Stimulated activated effector memory CD8-positive, alpha-beta T cell treated with anti-CD3 and anti-CD28 coated beads, Interleukin-12 subunit alpha, Interleukin-12 subunit beta, amount 100 ng/mL, for 72 hours (primary cell): ENCODE data around the gene ALOXE3.

Experiments
- ATAC-seq: fragments of 150-1000 bp; cut with Tn5 transposase; 2 replicates; pipeline ENCODE4 v1.10.0; 2021
- DNase-seq, 2 donors: peaks; one replicate each; pipeline ENCODE4 v3.0.0; 2021 to 2022; ENCODE audit warnings: low spot score in 2 of 2
- H3K27ac Mint-ChIP-seq: one replicate; pipeline ENCODE4 v1.8.0; 2022; ENCODE audit warnings: mild to moderate bottlenecking, mixed read lengths
- H3K36me3 Mint-ChIP-seq: one replicate; pipeline ENCODE4 v1.8.0; 2022; ENCODE audit warnings: mild to moderate bottlenecking, mixed read lengths
- H3K4me1 Mint-ChIP-seq: one replicate; pipeline ENCODE4 v1.8.0; 2022; ENCODE audit warnings: mixed read lengths
- H3K4me3 Mint-ChIP-seq: one replicate; pipeline ENCODE4 v1.8.0; 2022; ENCODE audit warnings: mild to moderate bottlenecking, mixed read lengths
- H3K9me3 Mint-ChIP-seq: one replicate; pipeline ENCODE4 v1.8.0; 2022; ENCODE audit warnings: mixed read lengths

ALOXE3 gene

DNA sequence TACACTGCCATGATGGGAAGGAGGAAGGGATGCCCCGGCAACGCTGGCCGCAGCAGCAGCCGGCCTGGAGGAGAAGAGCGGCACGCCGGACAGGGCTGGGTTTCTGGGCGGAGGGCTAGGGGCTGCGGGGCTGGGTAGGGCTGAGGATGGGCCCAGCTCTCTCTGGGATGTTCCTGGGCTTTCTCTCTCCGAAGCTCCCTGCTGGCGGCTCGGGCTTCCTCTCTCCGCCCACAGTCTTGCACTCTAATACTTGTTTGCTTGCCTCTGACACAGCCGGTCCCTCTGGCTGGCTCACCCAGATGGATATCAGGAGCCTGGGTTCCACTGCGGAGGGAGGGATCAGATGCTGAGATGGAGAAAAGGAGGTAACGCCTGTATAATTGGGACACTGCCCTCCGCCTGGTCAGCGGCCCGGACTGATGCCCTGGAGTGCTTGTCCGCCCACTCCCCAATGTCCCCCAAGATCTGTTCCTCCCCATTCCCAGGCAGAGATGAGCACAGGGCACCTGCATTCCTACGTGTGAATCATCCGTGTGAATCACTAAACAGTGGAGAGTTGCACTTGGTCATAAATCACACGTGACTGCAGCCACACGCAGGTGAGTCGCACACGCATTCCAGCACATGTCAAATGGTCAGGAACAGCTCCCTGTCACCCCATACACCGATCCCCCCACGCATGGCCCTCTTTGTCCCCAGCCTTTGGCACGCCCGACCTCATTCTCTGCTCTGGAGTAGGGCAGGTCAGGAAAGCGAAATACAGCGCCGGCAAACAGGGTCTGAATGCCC lies at the start of gene ALOXE3:
Gene ALOXE3, minus strand, starts transcription at position 535 of the 789 bp plus-strand sequence. Its CDS starts 524 bp downstream, at position 11.
- Mint-ChIP-seq H3K4me1 (peaks cover 49% of the 10 kb centered on the region), H3K27ac (peak within 1 kb of the TSS; percentile 100), H3K36me3 (peaks cover 39% of the 10 kb centered on the region), H3K4me3 (peak within 1 kb of the TSS; percentile 82), H3K9me3 (no peaks in the 10 kb centered on the region)
- DNase-seq (no peak), ATAC-seq (peak; percentile 2)

DNA sequence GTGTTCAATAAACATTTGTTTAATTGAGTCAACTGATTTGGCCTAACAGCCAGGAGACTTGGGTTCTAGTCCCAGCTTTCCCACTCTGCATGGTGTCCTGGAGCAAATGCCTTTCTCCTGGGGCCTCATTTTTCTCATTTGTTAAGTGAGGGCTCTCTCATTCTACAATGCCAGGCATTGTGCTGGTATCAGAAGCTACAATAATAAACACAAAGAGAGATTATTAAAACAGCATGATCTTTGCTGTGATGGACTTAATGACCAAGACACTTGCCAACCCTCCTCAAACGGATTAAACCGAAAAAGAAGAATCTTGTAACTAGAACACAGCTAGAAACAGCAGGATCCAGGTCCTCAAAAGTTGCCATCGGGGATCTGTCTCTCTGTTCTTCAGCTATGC lies 49.2 kb upstream of the ALOXE3 start:
- Mint-ChIP-seq H3K4me1 (peaks cover 32% of the 10 kb centered on the region), H3K9me3 (no peaks in the 10 kb centered on the region), H3K36me3 (peaks cover 18% of the 10 kb centered on the region), H3K27ac (peak overlapping the region; percentile 40), H3K4me3 (no peak overlapping the region)
- ATAC-seq: no peak
- no peak for DNase-seq

DNA sequence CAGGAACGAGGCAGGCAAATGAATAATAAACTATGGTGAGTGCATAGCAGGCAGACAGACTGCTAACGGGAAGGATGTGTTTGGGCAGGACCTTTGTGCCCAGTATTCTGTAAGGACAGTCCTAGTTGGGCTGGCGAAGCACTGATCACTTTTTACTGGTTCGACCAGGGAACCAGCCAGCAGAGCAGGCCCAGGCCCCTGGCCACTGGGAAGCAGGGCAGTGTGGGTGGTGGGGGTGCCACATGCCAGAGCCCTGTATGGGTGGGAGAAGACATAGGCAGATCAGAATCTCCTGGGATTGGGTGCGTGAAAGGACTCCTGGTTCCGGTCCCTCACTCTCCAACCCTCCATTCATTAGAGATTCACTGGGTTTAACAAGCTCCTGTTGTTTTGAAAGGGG lies 48.4 kb upstream of the ALOXE3 start:
- H3K4me3 Mint-ChIP-seq: no peak overlapping the region
- no peaks in the 10 kb centered on the region for H3K9me3 Mint-ChIP-seq
- peak overlapping the region; percentile 40 for H3K27ac Mint-ChIP-seq
- H3K4me1 Mint-ChIP-seq: peaks cover 29% of the 10 kb centered on the region
- ATAC-seq (no peak), DNase-seq (no peak)
- H3K36me3 Mint-ChIP-seq: peaks cover 18% of the 10 kb centered on the region

DNA sequence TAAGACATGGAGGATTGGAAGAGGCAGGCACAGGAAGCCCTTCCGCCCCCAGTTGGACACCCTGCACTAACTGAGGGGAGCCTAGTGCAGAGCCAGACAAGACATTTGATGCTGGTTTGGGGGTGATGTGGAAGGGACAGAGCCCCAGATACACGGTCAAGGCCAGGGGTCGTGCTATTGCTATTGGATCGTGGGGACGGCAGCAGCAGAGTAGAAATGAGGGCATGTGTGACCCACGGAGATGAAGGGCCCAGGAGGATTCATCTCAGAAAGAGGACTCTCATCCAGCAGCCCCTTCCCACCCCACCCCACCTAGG lies 46.5 kb upstream of the ALOXE3 start:
- Mint-ChIP-seq H3K36me3 (peaks cover 32% of the 10 kb centered on the region), H3K9me3 (no peaks in the 10 kb centered on the region), H3K4me1 (peaks cover 44% of the 10 kb centered on the region), H3K27ac (peak overlapping the region; percentile 98), H3K4me3 (peak overlapping the region; percentile 81)
- no peak for DNase-seq
- ATAC-seq: no peak

DNA sequence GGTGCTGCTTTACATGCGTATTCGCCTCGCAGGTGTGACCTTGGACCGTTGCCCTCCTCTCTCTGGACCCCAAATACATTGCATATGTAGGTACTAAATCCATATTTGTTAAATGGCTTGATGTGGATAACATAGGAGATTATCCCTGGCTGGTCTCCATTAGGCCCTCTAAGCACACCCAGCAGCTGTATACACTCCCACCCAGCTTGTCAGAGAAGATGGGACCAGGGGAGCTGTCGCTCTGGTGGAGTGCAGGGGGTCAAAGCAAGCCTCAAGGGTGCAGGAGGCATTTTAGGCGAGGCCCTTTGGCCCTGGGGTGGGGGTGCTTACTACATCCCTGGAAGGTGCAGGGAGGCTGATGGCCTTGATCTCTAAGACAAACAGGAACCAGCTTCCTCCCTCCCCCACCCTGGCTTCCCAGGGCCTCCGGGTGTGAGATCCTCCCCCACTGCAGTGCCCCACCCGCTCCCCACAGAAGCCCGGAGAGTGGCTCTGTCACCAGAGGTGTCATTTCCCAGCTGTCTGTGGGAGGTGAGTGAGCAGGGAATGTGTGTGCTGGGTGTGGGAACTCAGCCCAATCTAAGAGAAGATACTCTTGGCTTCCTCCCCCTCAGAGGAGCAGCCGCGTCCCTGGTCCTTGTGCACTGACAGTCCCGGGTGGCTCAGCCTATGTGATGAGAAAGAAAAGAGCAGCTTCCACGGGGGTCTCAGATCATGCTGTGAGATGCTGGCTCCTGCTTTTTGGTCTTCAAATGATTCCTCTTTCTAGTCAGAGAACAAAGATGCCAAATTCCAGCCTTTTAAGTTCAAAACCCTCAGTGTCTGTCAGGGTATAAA lies 45.9 kb upstream of the ALOXE3 start:
- H3K4me1 Mint-ChIP-seq: peaks cover 50% of the 10 kb centered on the region
- H3K27ac Mint-ChIP-seq: peak overlapping the region; percentile 98
- peak; percentile 81 for ATAC-seq
- peak overlapping the region; percentile 81 for H3K4me3 Mint-ChIP-seq
- peaks cover 38% of the 10 kb centered on the region for H3K36me3 Mint-ChIP-seq
- no peaks in the 10 kb centered on the region for H3K9me3 Mint-ChIP-seq
- peak in 1 of 2 donors; percentile 86 for DNase-seq

DNA sequence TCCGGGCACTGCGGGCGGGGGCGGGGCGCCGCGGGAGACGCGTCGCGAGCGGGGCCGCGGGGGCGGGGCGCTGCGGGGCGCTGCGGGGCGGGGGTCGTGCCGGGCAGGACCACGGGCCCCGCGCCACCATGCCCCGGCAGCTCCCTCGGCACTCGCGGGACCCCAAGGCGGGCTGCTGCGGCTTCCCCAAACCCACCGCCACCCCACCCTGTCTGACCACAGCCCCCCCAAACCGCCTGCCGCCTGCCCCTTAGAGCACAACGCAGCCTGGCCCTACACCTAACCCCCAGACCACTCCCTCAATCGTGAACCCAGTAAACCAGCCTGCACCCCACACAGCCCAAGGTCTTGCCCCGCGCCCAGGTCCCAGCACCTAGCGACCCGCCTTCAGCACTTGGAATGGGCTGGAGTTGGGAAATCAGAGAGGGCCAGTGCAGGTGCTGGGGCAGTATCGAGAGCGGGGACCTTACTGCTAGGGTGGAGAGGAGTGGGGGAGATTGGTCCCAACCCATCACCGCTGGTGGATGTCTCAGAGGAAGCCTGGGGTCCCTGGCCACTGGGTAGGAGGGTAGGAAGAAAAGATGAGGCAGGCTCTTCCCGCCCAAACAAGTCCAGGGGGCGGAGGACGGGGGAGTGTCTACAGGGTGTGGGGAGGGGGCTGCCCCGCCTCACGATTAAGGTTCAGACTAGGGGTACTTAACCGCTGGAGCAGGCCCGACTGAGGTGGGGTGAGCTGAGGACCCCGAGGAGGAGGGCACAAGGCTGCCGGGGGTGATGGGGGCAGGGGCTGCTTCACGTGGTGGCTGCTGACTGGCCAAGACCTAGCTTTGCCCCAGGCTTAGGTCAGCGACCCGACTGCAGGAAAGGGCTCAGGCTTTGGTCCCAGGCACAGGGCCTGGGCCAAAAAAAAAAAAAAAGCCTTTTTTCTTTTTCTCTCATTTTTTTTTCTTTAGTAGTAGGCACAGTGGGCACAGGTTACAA lies 45.0 kb upstream of the ALOXE3 start:
- peak in 1 of 2 donors; percentile 71 for DNase-seq
- peaks cover 47% of the 10 kb centered on the region for H3K36me3 Mint-ChIP-seq
- peak overlapping the region; percentile 81 for H3K4me3 Mint-ChIP-seq
- peak; percentile 12 for ATAC-seq
- no peaks in the 10 kb centered on the region for H3K9me3 Mint-ChIP-seq
- H3K4me1 Mint-ChIP-seq: peaks cover 59% of the 10 kb centered on the region
- H3K27ac Mint-ChIP-seq: peak overlapping the region; percentile 98

DNA sequence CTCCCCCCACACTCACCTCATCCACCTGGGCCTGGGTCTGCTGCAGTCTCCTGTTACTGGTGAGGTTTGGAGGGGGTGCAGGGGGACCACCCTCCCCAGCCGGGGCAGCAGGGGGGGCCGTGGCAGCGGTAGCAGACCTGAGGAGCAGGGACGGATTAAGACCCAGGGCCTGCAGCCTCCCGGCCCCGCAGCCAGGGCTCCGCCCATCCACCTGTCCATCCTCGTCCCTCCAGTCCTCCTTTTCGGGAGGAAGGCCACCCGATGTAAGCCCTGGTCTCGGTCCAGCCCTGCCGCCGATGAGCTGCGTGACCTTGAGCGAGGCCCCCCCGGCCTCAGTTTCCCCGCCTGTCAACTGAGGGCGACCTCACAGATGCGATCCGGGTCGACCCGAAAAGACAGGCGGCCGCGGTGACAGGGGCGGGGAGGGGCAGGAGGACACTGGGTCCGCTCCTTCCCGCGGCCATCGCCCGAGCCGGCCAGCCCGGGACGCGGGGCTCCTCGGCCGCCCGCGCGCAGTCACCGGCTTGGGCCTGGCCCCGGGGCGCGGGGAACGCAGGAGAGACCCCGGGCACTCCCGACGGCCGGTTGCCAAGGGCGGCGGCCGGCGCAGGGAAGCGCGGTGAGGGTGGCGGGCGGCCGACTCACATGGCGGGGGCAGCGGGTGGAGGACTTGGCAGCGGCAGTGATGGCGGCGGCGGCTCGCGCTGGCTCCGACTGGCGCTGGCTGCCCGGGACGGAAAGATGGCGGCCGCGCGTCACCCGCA lies 44.1 kb upstream of the ALOXE3 start, which contains the start of gene VAMP2:
Gene VAMP2, minus strand, starts transcription at position 716 of the 764 bp plus-strand sequence. Its CDS starts 69 bp downstream, at position 647.
- Mint-ChIP-seq H3K27ac (peak within 1 kb of the TSS; percentile 98), H3K4me1 (peaks cover 61% of the 10 kb centered on the region), H3K36me3 (peaks cover 52% of the 10 kb centered on the region), H3K4me3 (peak within 1 kb of the TSS; percentile 81), H3K9me3 (no peaks in the 10 kb centered on the region)
- ATAC-seq (peak; percentile 73), DNase-seq (peak; percentile 86 to 90)

DNA sequence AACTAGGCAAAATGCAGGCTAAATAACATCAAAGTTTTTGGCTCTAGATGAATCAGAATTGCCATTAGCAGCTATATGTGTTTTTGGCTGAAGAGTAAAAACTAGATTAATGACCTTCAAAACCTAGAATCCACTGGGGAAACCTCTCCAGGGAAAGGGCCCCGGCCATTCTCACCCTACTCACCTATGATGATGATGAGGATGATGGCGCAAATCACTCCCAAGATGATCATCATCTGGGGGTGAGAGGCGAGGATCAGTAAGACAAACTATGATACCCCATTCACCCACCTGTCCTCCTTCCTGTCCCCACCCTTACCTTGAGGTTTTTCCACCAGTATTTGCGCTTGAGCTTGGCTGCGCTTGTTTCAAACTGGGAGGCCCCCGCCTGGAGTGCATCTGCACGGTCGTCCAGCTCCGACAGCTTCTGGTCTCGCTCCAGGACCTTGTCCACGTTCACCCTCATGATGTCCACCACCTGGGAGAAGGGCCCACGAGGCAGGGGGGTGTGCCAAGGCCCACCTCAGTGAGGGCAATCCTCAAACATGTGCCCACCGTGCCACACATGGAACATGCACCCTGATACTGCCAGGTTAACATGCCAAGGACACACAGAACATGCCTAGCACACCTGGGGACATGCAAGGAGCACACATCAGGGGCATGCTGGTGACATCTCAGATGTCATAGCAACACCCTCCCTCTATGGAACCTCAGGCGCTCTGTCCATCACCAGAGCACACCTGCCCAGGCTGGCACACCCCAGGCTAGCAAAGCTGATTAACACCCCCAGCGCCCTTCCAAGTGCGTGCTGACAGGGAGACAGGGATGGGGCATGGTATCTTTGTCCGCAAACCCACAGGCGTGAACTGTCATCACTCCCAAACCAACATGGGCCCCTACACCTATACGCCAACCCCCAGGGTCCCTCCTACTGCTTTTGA lies 43.2 kb upstream of the ALOXE3 start:
- DNase-seq (peak in 1 of 2 donors; percentile 48), ATAC-seq (no peak)
- Mint-ChIP-seq H3K36me3 (peaks cover 52% of the 10 kb centered on the region), H3K27ac (peak overlapping the region; percentile 98), H3K4me3 (peak overlapping the region; percentile 81), H3K9me3 (no peaks in the 10 kb centered on the region), H3K4me1 (peaks cover 61% of the 10 kb centered on the region)

DNA sequence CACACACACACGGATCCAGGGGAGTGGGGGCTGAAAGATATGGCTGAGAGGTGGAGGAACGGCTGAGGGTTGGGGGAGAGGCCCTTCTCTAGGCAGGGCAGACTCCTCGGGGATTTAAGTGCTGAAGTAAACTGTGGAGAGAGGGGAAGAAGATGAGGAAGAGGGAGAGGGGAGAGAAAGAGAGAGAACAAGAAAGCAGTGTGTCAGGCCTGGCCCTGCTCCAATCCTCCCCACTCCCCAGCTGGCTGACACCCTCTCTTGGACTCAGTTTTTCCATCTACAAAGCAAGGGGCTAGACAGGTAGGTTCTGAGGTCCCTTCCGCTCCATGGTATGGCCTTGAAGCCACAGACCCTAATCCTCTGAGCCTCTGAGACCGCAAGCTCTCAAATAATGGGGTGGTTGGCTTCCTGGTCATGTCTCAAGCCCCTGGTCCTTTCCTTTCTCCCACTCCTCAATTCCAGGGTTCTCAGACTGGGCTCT lies 42.5 kb upstream of the ALOXE3 start:
- peaks cover 52% of the 10 kb centered on the region for H3K36me3 Mint-ChIP-seq
- H3K27ac Mint-ChIP-seq: peak overlapping the region; percentile 98
- DNase-seq (peak in 1 of 2 donors; percentile 50), ATAC-seq (no peak)
- no peaks in the 10 kb centered on the region for H3K9me3 Mint-ChIP-seq
- H3K4me1 Mint-ChIP-seq: peaks cover 61% of the 10 kb centered on the region
- H3K4me3 Mint-ChIP-seq: peak overlapping the region; percentile 81

DNA sequence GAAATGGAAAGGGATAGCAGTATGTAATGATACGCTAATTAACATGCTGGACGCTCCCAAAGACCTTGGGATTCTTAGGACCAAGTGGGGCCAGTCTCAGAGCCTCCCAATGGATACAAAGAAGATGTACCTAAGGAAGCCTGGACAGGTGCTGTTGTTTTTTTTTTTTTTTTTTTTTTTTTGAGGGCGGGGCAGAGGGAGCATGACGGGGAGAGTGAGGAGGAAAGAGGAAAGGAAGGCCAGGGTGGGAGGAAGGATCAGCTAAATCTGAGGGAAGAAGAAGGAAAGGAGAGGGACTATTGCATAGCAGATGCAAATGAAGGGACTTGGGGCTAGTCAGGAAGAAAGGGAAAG lies 41.9 kb upstream of the ALOXE3 start:
- Mint-ChIP-seq H3K27ac (peak overlapping the region; percentile 98), H3K36me3 (peaks cover 52% of the 10 kb centered on the region), H3K9me3 (no peaks in the 10 kb centered on the region), H3K4me1 (peaks cover 61% of the 10 kb centered on the region), H3K4me3 (peak overlapping the region; percentile 81)
- DNase-seq (no peak), ATAC-seq (no peak)

DNA sequence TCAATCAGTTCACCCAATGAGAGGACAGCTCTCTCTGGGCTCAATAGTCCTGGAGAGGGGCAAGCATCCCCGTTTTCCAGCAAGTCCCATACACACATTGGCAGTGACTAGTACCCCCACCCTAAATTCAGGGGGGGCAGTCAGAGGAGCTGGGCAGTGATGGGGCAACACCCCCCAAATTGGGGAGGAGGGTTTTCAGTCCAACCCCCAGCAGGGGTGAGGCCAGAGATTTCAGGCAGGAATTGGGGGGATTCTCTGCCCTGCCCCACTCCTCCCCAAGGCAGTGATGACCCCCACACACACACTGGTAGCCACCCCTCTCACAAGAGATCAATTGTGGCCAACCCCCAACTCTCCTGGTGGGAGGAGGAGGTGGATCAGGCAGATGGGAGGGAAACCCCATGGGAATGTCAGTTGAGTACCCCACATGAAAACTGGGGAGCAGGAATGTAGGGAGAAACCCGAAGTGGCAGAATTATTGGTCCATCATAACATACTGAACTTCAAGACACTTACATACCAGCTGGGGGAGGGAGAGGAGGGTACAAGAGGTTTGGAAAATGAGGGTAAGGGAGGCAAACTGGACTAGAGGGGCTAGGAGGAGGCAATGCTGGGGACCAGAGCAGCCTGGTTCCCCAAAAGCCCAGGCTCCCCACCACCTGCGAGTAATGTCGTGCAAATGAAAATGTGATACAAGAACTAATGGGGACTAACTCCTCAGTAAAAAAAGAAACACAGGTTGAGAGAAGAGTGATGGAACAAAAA lies 41.3 kb upstream of the ALOXE3 start:
- H3K27ac Mint-ChIP-seq: peak overlapping the region; percentile 98
- H3K4me1 Mint-ChIP-seq: peaks cover 55% of the 10 kb centered on the region
- no peak for DNase-seq
- H3K9me3 Mint-ChIP-seq: no peaks in the 10 kb centered on the region
- H3K4me3 Mint-ChIP-seq: peak overlapping the region; percentile 81
- no peak for ATAC-seq
- H3K36me3 Mint-ChIP-seq: peaks cover 52% of the 10 kb centered on the region

DNA sequence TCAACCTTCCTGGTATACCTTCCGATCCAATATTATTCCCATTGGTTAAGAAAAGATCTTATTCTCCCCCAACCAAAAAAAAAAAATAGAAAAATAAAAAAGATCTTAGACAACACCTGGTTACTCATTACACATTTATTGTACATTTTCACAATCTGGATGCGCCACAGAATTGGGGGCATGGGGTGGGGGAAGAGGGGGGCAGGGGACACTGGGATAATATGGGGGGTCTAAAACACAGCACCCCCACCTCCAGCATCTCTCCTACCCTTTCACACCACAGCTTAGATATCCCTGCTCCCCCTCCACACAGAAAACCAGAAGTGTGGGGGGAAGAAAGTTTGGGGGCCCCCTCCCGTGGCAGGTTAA lies 40.7 kb upstream of the ALOXE3 start:
- H3K9me3 Mint-ChIP-seq: no peaks in the 10 kb centered on the region
- peaks cover 52% of the 10 kb centered on the region for H3K36me3 Mint-ChIP-seq
- H3K27ac Mint-ChIP-seq: peak overlapping the region; percentile 88
- ATAC-seq: no peak
- DNase-seq: no peak
- H3K4me3 Mint-ChIP-seq: peak overlapping the region; percentile 81
- H3K4me1 Mint-ChIP-seq: peaks cover 49% of the 10 kb centered on the region
